ENCODE measurements around the gene SLC66A1. TPM values are rescaled to one million over a fixed set of nuclear protein-coding genes. Genes with fewer than 3 reads are reported as not detected.

Gene SLC66A1
- total and polyA plus RNA-seq, 9 of the 15 experiments (the other 6 are each of a cell fraction or from before 2014, with no cell fraction given): 1.2 to 40.8 (median 18.6) TPM

DNA sequence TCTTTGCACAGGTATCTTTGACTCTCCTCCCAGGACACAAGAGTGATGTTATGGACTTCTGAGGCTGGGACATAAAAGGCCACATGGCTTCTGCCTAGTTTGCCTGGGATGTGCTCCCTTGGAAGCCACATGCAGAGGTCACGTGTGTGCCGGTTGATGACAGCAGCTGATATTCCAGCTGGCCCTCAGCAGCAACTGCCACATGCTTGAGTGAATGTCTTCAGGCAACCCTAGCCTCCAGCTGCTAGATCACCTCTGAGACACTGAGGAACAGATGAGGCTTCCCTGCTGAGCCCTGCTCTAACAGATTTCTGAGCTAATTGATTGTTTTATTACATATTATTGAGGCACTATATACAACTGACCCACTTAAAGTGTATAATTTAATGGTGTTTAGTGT is 11.9 kb upstream of the SLC66A1 start (continued):
- TF ChIP-seq ZNF398 (CRISPR knock-in tag; IDR thresholded peaks at IDR 0.05): no peak
- TF ChIP-seq CCNT2 (IDR thresholded peaks at IDR 0.05; ENCODE audit: borderline replicate concordance, extremely low read depth, insufficient read length, low read depth, low read length): no peak
- no peak for TF ChIP-seq BACH1 (tag; IDR thresholded peaks at IDR 0.05)
- TF ChIP-seq NR2F6 (CRISPR knock-in tag; IDR thresholded peaks at IDR 0.05): no peak
- TF ChIP-seq CBX3 (IDR thresholded peaks at IDR 0.05; ENCODE audit: borderline replicate concordance in 1 of 2, low read length in 2 of 2): no peak
- TF ChIP-seq MAZ (CRISPR knock-in tag; conservative IDR thresholded peaks at IDR 0.05 in 1 of 2, IDR thresholded peaks at IDR 0.05 in 1 of 2): no peak
- no peak for TF ChIP-seq PRMT5 (CRISPR knock-in tag; IDR thresholded peaks at IDR 0.05)
- TF ChIP-seq RFX1 (IDR thresholded peaks at IDR 0.05): no peak
- no peak for TF ChIP-seq CREB5 (CRISPR knock-in tag; IDR thresholded peaks at IDR 0.05)
- TF ChIP-seq ZNF696 (CRISPR knock-in tag; conservative IDR thresholded peaks at IDR 0.05): no peak
- peak; percentile 83 for TF ChIP-seq TOE1 (IDR thresholded peaks at IDR 0.05; ENCODE audit: borderline replicate concordance)
- no peak for TF ChIP-seq TOE1 (CRISPR knock-in tag; IDR thresholded peaks at IDR 0.05; ENCODE audit: borderline replicate concordance, low read depth)
- TF ChIP-seq CBX1 (IDR thresholded peaks at IDR 0.05; ENCODE audit: low read depth): no peak
- TF ChIP-seq ATF1 (CRISPR knock-in tag; IDR thresholded peaks at IDR 0.05): no peak
- TF ChIP-seq ATF1 (tag; IDR thresholded peaks at IDR 0.05): no peak
- no peak for TF ChIP-seq LEF1 (IDR thresholded peaks at IDR 0.05)
- no peak for TF ChIP-seq CHD1 (IDR thresholded peaks at IDR 0.05; ENCODE audit: low read length)
- no peak for TF ChIP-seq SAP30 (IDR thresholded peaks at IDR 0.05; ENCODE audit: borderline replicate concordance, insufficient read depth, low read depth, low read length, poor library complexity, severe bottlenecking)
- TF ChIP-seq, protein P1, sequence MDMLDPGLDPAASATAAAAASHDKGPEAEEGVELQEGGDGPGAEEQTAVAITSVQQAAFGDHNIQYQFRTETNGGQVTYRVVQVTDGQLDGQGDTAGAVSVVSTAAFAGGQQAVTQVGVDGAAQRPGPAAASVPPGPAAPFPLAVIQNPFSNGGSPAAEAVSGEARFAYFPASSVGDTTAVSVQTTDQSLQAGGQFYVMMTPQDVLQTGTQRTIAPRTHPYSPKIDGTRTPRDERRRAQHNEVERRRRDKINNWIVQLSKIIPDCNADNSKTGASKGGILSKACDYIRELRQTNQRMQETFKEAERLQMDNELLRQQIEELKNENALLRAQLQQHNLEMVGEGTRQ (CRISPR knock-in tag; IDR thresholded peaks at IDR 0.05): peak; percentile 87
- TF ChIP-seq HDAC8 (tag; IDR thresholded peaks at IDR 0.05): no peak
- no peak for TF ChIP-seq ZNF583 (CRISPR knock-in tag; IDR thresholded peaks at IDR 0.05)
- TF ChIP-seq NELFE (IDR thresholded peaks at IDR 0.05; ENCODE audit: insufficient read depth, insufficient read length): no peak
- TF ChIP-seq NRF1 (conservative IDR thresholded peaks at IDR 0.05 in 1 of 2, IDR thresholded peaks at IDR 0.05 in 1 of 2): no peak
- no peak for TF ChIP-seq PTRF (tag; IDR thresholded peaks at IDR 0.05)
- TF ChIP-seq, protein P2, sequence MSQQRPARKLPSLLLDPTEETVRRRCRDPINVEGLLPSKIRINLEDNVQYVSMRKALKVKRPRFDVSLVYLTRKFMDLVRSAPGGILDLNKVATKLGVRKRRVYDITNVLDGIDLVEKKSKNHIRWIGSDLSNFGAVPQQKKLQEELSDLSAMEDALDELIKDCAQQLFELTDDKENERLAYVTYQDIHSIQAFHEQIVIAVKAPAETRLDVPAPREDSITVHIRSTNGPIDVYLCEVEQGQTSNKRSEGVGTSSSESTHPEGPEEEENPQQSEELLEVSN (IDR thresholded peaks at IDR 0.05; ENCODE audit: borderline replicate concordance in 1 of 2, extremely low read depth in 1 of 2, insufficient read depth in 1 of 2, insufficient read length in 1 of 2, low read depth in 1 of 2, low read length in 1 of 2, poor library complexity in 1 of 2, severe bottlenecking in 1 of 2): peak; percentile 45 to 73
- no peak for TF ChIP-seq SUPT5H (IDR thresholded peaks at IDR 0.05)

Data from K562 (cell line).